SK-N-SH (cell line): ENCODE data around the gene COX10.

Experiments
- EP300 ChIP-seq, 2 experiments: IDR thresholded peaks; 2 replicates each; pipeline versions ENCODE4 v1.4.0 to v1.6.1; 2012; ENCODE audit warnings: borderline replicate concordance in 1 of 2, low read depth in 1 of 2, low read length in 1 of 2
- EZH2phosphoT487 ChIP-seq: fragments of 200-600 bp; sonication (generic); IDR thresholded peaks from 2 replicates; pipeline ENCODE4 v1.6.1; 2017; ENCODE audit warnings: low read depth, mixed run types, mild to moderate bottlenecking, antibody characterized with exemption, moderate library complexity, borderline replicate concordance
- FOXJ3 ChIP-seq: sonication (generic); formaldehyde crosslinking; IDR thresholded peaks from 2 replicates; pipeline ENCODE4 v1.5.1; 2020; ENCODE audit warnings: mild to moderate bottlenecking, missing genetic modification reagents
- GABPA ChIP-seq: IDR thresholded peaks from 2 replicates; pipeline ENCODE4 v1.4.0; 2012; ENCODE audit warnings: low read depth, mild to moderate bottlenecking
- JUND ChIP-seq: IDR thresholded peaks from 2 replicates; pipeline ENCODE4 v1.4.0; 2012
- SMC3 ChIP-seq: IDR thresholded peaks from 2 replicates; pipeline ENCODE4 v1.6.1; 2012; ENCODE audit warnings: low read depth, low read length, improper control_type of control experiment
- TF ChIP-seq, protein P1 (sequence below): fragments of 200-600 bp; sonication (generic); IDR thresholded peaks from 2 replicates; pipeline ENCODE4 v1.6.1; 2017; ENCODE audit warnings: antibody characterized with exemption, mild to moderate bottlenecking, moderate library complexity
- TF ChIP-seq, protein P2 (sequence below): IDR thresholded peaks from 2 replicates; pipeline ENCODE4 v1.4.0; 2012; ENCODE audit warnings: low read depth
- TF ChIP-seq, protein P3 (sequence below): IDR thresholded peaks from 2 replicates; pipeline ENCODE4 v1.4.0; 2012; ENCODE audit warnings: low read depth, borderline replicate concordance

DNA sequence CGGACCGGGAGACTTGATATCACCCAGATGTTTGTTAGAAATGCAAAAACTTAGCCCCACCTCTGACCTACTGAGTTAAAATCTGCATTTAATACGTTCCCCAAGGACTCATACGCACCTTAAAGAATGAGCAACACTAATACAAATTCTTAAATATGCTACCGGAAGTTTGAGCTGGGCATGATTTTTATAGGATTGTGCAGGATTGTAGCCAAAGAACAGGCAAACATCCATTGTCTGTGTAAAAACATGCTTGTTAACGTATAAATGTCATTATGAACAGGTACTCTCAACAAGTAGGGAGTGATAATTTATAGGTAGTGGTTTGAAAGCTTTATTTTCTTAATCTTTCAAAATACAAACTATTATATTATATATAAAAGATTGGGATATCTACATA is 22.3 kb upstream of the COX10 start:
- TF ChIP-seq, protein P1, sequence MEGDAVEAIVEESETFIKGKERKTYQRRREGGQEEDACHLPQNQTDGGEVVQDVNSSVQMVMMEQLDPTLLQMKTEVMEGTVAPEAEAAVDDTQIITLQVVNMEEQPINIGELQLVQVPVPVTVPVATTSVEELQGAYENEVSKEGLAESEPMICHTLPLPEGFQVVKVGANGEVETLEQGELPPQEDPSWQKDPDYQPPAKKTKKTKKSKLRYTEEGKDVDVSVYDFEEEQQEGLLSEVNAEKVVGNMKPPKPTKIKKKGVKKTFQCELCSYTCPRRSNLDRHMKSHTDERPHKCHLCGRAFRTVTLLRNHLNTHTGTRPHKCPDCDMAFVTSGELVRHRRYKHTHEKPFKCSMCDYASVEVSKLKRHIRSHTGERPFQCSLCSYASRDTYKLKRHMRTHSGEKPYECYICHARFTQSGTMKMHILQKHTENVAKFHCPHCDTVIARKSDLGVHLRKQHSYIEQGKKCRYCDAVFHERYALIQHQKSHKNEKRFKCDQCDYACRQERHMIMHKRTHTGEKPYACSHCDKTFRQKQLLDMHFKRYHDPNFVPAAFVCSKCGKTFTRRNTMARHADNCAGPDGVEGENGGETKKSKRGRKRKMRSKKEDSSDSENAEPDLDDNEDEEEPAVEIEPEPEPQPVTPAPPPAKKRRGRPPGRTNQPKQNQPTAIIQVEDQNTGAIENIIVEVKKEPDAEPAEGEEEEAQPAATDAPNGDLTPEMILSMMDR, result no peak
- no peak for TF ChIP-seq SMC3
- TF ChIP-seq GABPA, result no peak
- no peak for TF ChIP-seq EZH2phosphoT487
- TF ChIP-seq JUND, result no peak
- TF ChIP-seq, protein P2, sequence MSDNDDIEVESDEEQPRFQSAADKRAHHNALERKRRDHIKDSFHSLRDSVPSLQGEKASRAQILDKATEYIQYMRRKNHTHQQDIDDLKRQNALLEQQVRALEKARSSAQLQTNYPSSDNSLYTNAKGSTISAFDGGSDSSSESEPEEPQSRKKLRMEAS, result no peak
- no peak for TF ChIP-seq FOXJ3 (CRISPR knock-in tag)
- no peak for TF ChIP-seq EP300 (IDR thresholded peaks at IDR 0.05; ENCODE audit: borderline replicate concordance in 1 of 2, low read depth in 1 of 2, low read length in 1 of 2)
- TF ChIP-seq, protein P3, sequence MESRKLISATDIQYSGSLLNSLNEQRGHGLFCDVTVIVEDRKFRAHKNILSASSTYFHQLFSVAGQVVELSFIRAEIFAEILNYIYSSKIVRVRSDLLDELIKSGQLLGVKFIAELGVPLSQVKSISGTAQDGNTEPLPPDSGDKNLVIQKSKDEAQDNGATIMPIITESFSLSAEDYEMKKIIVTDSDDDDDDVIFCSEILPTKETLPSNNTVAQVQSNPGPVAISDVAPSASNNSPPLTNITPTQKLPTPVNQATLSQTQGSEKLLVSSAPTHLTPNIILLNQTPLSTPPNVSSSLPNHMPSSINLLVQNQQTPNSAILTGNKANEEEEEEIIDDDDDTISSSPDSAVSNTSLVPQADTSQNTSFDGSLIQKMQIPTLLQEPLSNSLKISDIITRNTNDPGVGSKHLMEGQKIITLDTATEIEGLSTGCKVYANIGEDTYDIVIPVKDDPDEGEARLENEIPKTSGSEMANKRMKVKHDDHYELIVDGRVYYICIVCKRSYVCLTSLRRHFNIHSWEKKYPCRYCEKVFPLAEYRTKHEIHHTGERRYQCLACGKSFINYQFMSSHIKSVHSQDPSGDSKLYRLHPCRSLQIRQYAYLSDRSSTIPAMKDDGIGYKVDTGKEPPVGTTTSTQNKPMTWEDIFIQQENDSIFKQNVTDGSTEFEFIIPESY, result no peak
